GM18520 (cell line): Measurements from ENCODE around the gene PI4K2A.

ENCODE experiments used
- ATAC-seq: cut with Tn5 transposase; IDR thresholded peaks from one replicate; pipeline ENCODE4 v1.9.1; 2021; ENCODE audit not compliant: unreplicated experiment

Gene PI4K2A

GRCh38 chr10:97703398-97704067 lies 63.1 kb downstream of the PI4K2A start:
- ATAC-seq = no peak

- ATAC-seq = no peak
Observed at GRCh38 chr10:97704341-97704740, 63.9 kb downstream of the PI4K2A start.

- no peak for ATAC-seq
Observed at GRCh38 chr10:97705006-97705670, 64.7 kb downstream of the PI4K2A start.

- ATAC-seq = no peak
Observed at GRCh38 chr10:97707134-97707861, 66.8 kb downstream of the PI4K2A start.

GRCh38 chr10:97708167-97708566 lies 67.7 kb downstream of the PI4K2A start:
- ATAC-seq = no peak

GRCh38 chr10:97708976-97709946 lies 68.8 kb downstream of the PI4K2A start:
- no peak for ATAC-seq

- no peak for ATAC-seq
Observed at GRCh38 chr10:97711640-97712572, 71.4 kb downstream of the PI4K2A start.

- no peak for ATAC-seq
Observed at GRCh38 chr10:97713339-97713825, 72.9 kb downstream of the PI4K2A start, which contains the start of gene MARVELD1. Gene MARVELD1 (plus strand): TSS chr10:97713730. CDS start chr10:97713877, 147 bp downstream.

- ATAC-seq = peak; percentile 53
Observed at GRCh38 chr10:97713826-97714400, 73.4 kb downstream of the PI4K2A start.

GRCh38 chr10:97714401-97715258 lies 74.2 kb downstream of the PI4K2A start:
- ATAC-seq = peak; percentile 20

GRCh38 chr10:97715259-97715874 lies 74.9 kb downstream of the PI4K2A start:
- ATAC-seq = no peak

- no peak for ATAC-seq
Observed at GRCh38 chr10:97717627-97718026, 77.2 kb downstream of the PI4K2A start.

GRCh38 chr10:97718178-97718577 lies 77.7 kb downstream of the PI4K2A start:
- no peak for ATAC-seq

- ATAC-seq = no peak
Observed at GRCh38 chr10:97718659-97719142, 78.2 kb downstream of the PI4K2A start.

GRCh38 chr10:97719602-97720001 lies 79.1 kb downstream of the PI4K2A start:
- ATAC-seq = no peak

GRCh38 chr10:97721871-97722780 lies 81.7 kb downstream of the PI4K2A start:
- no peak for ATAC-seq

GRCh38 chr10:97723001-97723400 lies 82.5 kb downstream of the PI4K2A start:
- ATAC-seq = no peak
